Astrocyte of the cerebellum (primary cell): ENCODE data around the gene GCNT1.
"Not testable (repeated sequence)": the region's sequence is repeated elsewhere in the genome, so short reads cannot be mapped to it uniquely, and the experiment has no call there.

Experiments used
- DNase-seq: peaks from one replicate; pipeline ENCODE4 v3.0.0-alpha.2; 2011; ENCODE audit warnings: low read depth
- H3K4me3 ChIP-seq: 2 replicates; pipeline ENCODE4 v1.5.1; 2011; ENCODE audit warnings: mild to moderate bottlenecking, low read depth, low read length, moderate library complexity
- in situ Hi-C: cut with HindIII; loops from 2 replicates; pipeline ENCODE4 v1.10.0; 2017; ENCODE audit warnings: low sequenced_read_pairs
- TF ChIP-seq, protein P1 (sequence below): IDR thresholded peaks from 2 replicates; pipeline ENCODE4 v1.5.1; 2012; ENCODE audit warnings: low read length, low read depth, moderate library complexity, mild to moderate bottlenecking; ENCODE audit errors: missing control alignments

Gene GCNT1

DNA sequence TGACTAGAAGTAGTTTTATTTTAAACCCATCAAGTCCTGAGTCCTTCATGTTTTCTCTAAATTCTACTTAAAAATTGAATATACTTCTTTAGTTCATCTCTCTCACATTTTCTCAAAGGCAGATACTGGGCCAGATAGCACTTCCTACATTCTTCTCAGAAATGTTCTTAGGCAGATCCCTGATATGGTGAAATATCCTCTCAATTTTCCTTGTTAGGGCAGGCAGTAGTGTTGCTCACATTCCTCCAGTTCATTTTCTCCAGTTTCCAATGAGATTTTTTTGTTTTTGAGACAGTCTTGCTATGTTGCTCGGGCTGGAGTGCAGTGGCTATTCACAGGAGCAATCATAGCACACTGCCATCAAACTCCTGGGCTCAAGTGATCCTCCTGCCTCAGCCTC, 5.7 kb downstream of the GCNT1 start:
- TF ChIP-seq, protein P1, sequence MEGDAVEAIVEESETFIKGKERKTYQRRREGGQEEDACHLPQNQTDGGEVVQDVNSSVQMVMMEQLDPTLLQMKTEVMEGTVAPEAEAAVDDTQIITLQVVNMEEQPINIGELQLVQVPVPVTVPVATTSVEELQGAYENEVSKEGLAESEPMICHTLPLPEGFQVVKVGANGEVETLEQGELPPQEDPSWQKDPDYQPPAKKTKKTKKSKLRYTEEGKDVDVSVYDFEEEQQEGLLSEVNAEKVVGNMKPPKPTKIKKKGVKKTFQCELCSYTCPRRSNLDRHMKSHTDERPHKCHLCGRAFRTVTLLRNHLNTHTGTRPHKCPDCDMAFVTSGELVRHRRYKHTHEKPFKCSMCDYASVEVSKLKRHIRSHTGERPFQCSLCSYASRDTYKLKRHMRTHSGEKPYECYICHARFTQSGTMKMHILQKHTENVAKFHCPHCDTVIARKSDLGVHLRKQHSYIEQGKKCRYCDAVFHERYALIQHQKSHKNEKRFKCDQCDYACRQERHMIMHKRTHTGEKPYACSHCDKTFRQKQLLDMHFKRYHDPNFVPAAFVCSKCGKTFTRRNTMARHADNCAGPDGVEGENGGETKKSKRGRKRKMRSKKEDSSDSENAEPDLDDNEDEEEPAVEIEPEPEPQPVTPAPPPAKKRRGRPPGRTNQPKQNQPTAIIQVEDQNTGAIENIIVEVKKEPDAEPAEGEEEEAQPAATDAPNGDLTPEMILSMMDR = no peak
- in situ Hi-C loops = loop anchor here (10.0 kb wide), 1 partner anchor 300 kb away; no protein-coding TSS in a partner anchor
- DNase-seq = no peak
- no peak overlapping the region for H3K4me3 ChIP-seq

DNA sequence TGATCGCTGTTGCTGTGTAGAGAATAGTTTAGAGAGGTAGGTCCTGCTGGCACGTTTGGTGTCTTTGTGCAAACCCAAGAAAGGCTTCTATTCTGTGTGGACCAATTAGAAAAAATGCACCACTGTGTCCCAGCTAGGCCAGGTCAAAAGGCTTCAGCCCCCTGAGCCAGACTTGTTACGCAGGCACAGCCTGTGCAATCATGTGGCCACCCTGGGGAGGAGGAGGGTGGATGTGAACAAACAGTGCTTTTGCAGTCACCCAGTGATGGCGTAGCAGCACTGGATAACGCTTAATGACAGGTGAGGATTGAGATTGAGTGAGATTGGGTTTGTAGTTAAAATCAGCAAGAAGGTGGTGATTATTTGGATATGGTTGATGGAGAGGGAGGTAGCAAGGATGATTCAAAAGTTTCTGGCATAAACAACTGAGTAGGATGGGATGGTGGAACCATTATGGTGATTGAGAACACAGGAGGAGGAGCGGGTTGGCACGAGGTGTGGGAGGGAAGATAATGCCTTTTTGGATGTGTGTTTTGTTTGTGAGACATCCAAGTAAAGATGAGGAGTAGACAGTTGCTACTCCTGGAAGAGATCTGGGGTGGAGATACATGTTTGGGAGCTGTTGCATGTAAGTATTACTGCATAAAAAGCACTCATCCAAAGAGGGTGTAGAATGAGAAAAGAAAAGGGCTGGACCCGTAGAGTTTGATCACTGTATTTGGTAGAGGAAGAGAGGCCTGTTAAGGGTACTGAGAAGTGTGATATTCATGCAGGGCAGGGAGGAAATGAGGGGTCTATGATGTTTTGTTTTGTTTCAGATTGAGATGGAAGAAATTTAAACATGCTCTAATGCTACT, 6.7 kb downstream of the GCNT1 start:
- no peak overlapping the region for H3K4me3 ChIP-seq
- in situ Hi-C loops = loop anchor here (10.0 kb wide), 1 partner anchor 301 kb away; no protein-coding TSS in a partner anchor
- DNase-seq = no peak
- TF ChIP-seq, protein P1 = no peak

DNA sequence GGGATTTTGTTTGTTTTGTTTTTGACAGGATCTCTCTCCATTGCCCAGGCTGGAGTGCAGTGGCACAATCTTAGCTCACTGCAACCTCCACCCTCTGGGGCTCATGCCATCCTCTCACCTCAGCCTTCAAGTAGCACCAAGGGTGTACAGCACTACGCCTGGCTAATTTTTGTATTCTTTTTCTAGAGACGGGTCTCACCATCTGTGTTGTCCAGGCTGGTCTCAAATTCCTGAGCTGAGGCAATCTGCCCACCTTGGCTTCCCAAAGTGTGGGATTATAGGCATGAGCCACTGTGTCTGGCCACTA, 7.3 kb downstream of the GCNT1 start:
- H3K4me3 ChIP-seq = no peak overlapping the region
- no peak for DNase-seq
- in situ Hi-C loops = loop anchor here (10.0 kb wide), 1 partner anchor 301 kb away; no protein-coding TSS in a partner anchor
- TF ChIP-seq, protein P1 = no peak

DNA sequence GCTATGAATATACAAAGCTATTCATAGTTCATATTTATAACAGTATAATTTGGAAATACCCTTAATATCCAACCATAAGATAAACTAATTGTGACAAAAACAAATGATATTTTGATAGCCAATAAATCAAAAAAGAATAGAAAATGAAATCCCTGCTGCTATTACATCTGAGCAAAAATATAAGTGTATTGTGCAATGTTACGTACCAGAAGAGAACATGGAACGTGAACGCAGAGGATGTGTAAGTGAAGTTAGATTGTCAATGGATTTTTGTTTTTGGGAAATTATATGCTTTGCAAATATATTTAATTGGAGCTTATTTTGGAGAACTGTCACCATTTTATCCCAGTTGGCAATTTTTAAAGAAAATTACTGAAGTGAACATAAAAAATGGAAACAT, 15.4 kb downstream of the GCNT1 start:
- H3K4me3 ChIP-seq = no peak overlapping the region
- no peak for DNase-seq
- in situ Hi-C loops = loop anchor here (5.0 kb wide), 1 partner anchor 58 kb away; no protein-coding TSS in a partner anchor
- TF ChIP-seq, protein P1 = no peak

DNA sequence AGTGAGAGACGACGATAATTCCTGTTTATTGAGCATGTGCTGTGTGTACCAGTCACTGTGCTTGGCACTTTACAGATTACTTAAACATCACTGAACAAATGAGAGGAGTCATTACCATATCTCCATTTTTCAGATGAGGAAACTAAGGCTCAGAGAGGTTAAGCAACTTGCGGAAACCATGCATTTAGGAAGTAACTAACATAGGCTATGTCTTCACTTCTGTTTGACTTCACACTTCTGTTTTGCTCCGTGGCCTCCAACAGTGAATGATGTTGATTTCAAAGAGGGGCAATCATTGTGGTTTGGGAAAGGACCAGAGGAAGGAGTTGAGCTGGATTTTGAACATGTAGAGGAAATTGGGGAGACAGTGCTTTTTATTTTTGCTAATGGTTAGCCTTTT, 16.7 kb downstream of the GCNT1 start:
- no peak overlapping the region for H3K4me3 ChIP-seq
- TF ChIP-seq, protein P1 = no peak
- no peak for DNase-seq
- in situ Hi-C loops = no loop called here

DNA sequence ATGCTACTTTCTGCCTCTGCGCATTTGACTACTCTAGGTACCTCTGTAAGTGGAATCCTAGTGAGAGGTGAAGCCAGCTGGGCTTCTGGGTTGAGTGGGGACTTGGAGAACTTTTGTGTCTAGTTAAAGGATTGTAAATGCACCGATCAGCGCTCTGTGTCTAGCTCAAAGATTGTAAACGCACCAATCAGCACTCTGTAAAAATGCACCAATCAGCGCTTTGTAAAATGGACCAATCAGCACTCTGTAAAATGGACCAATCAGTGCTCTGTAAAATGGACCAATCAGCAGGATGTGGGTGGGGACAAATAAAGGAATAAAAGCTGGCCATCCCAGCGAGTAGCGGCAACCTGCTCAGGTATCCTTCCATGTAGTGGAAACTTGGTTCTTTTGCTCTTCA, 18.8 kb downstream of the GCNT1 start:
- in situ Hi-C loops, DNase-seq, H3K4me3 ChIP-seq: not testable (repeated sequence)

DNA sequence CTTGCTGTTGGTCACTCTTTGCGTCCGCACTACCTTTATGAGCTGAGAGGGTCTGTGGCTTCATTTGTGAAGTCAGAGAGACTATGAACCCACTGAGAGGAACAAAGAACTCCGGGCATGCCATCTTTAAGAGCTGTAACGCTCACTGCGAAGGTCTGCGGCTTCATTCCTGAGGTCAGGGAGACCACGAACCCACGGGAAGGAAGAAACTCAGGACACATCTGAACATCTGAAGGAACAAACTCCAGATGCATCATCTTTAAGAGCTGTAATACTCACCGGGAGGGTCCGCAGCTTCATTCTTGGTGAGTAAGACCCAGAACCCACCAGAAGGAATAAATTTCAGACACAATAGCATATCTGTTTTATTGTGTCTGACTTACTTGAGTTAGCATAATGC, 19.2 kb downstream of the GCNT1 start:
- no peak for DNase-seq
- in situ Hi-C loops = no loop called here
- TF ChIP-seq, protein P1 = no peak
- H3K4me3 ChIP-seq = no peak overlapping the region

DNA sequence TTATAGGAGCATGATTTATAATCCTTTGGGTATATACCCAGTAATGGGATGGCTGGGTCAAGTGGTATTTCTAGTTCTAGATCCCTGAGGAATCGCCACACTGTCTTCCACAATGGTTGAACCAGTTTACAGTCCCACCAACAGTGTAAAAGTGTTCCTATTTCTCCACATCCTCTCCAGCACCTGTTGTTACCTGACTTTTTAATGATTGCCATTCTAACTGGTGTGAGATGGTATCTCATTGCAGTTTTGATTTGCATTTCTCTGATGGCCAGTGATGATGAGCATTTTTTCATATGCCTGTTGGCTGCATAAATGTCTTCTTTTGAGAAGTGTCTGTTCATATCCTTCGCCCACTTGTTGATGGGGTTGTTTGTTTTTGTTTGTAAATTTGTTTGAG, 20.4 kb downstream of the GCNT1 start:
- H3K4me3 ChIP-seq, DNase-seq, in situ Hi-C loops: not testable (repeated sequence)
